Liver (tissue), 9 donors: ENCODE data around the gene SCLY. TPM values are rescaled to one million over a fixed set of nuclear protein-coding genes. Genes with fewer than 3 reads are reported as not detected.

ENCODE experiments used
- DNase-seq: peaks from one replicate; pipeline ENCODE4 v3.0.0-alpha.2; 2017; ENCODE audit warnings: low spot score
- H3K27ac ChIP-seq, 2 donors: one replicate each; pipeline ENCODE4 v1.7.0; 2013; ENCODE audit warnings: inconsistent platforms in 2 of 2, low read length in 2 of 2, control low read depth in 1 of 2, low read depth in 1 of 2, mild to moderate bottlenecking in 1 of 2
- H3K27me3 ChIP-seq, 4 donors: one replicate each; pipeline versions ENCODE4 v1.6.1 to v1.7.0; 2013; ENCODE audit warnings: low read length in 3 of 4, inconsistent platforms in 1 of 4, mild to moderate bottlenecking in 1 of 4, moderate library complexity in 1 of 4; ENCODE audit not compliant: control insufficient read depth in 4 of 4, insufficient read depth in 4 of 4
- H3K36me3 ChIP-seq, 4 donors: one replicate each; pipeline versions ENCODE4 v1.6.1 to v1.7.0; 2013; ENCODE audit warnings: low read length in 3 of 4, mild to moderate bottlenecking in 3 of 4, low read depth in 1 of 4, moderate library complexity in 1 of 4; ENCODE audit not compliant: control insufficient read depth in 4 of 4, insufficient read depth in 3 of 4
- H3K4me1 ChIP-seq, 4 donors: one replicate each; pipeline versions ENCODE4 v1.6.1 to v1.7.0; 2013; ENCODE audit warnings: low read length in 3 of 4, mild to moderate bottlenecking in 3 of 4, moderate library complexity in 1 of 4; ENCODE audit not compliant: control insufficient read depth in 4 of 4, insufficient read depth in 4 of 4
- H3K4me3 ChIP-seq, 3 donors: one replicate each; pipeline versions ENCODE4 v1.6.1 to v1.7.0; 2013; ENCODE audit warnings: low read length in 3 of 3, control low read depth in 1 of 3, low read depth in 1 of 3, mild to moderate bottlenecking in 1 of 3
- H3K9ac ChIP-seq, 2 donors: one replicate each; pipeline ENCODE4 v1.7.0; 2013; ENCODE audit warnings: low read length in 2 of 2, mild to moderate bottlenecking in 2 of 2, moderate library complexity in 2 of 2, control low read depth in 1 of 2, low read depth in 1 of 2
- H3K9me3 ChIP-seq, 4 donors: one replicate each; pipeline versions ENCODE4 v1.6.1 to v1.7.0; 2013; ENCODE audit warnings: low read length in 3 of 4; ENCODE audit not compliant: control insufficient read depth in 4 of 4
- CTCF ChIP-seq: fragments of 150-350 bp; IDR thresholded peaks from 2 replicates; pipeline ENCODE4 v1.5.1; 2017; ENCODE audit warnings: improper control_type of control experiment, low read depth, low read length; ENCODE audit not compliant: missing input control
- EGR1 ChIP-seq, 2 donors: IDR thresholded peaks; 2 replicates each; pipeline ENCODE4 v1.6.1; 2016 to 2018; ENCODE audit warnings: antibody characterized with exemption in 2 of 2, low read depth in 2 of 2
- FOXA1 ChIP-seq: IDR thresholded peaks from 2 replicates; pipeline ENCODE4 v1.6.1; 2016; ENCODE audit warnings: antibody characterized with exemption
- FOXA2 ChIP-seq: IDR thresholded peaks from 2 replicates; pipeline ENCODE4 v1.6.1; 2016; ENCODE audit warnings: antibody characterized with exemption
- HNF4A ChIP-seq, 2 donors: conservative IDR thresholded peaks; 2 replicates each; pipeline ENCODE4 v1.6.1; 2016; ENCODE audit warnings: antibody characterized with exemption in 2 of 2, mild to moderate bottlenecking in 2 of 2
- JUND ChIP-seq, 2 donors: IDR thresholded peaks; 2 replicates each; pipeline ENCODE4 v1.6.1; 2016; ENCODE audit warnings: antibody characterized with exemption in 2 of 2
- MAX ChIP-seq: IDR thresholded peaks from 2 replicates; pipeline ENCODE4 v1.6.1; 2016; ENCODE audit warnings: antibody characterized with exemption
- NR2F2 ChIP-seq: IDR thresholded peaks from 2 replicates; pipeline ENCODE4 v1.6.1; 2016; ENCODE audit warnings: antibody characterized with exemption
- RAD21 ChIP-seq, 2 donors: IDR thresholded peaks; 2 replicates each; pipeline ENCODE4 v1.6.1; 2016; ENCODE audit warnings: antibody characterized with exemption in 2 of 2, mild to moderate bottlenecking in 2 of 2
- REST ChIP-seq: IDR thresholded peaks from 2 replicates; pipeline ENCODE4 v1.6.1; 2016; ENCODE audit warnings: antibody characterized with exemption, mild to moderate bottlenecking
- SP1 ChIP-seq: IDR thresholded peaks from 2 replicates; pipeline ENCODE4 v1.6.1; 2018; ENCODE audit warnings: antibody characterized with exemption, mild to moderate bottlenecking
- YY1 ChIP-seq: IDR thresholded peaks from 2 replicates; pipeline ENCODE4 v1.6.1; 2016; ENCODE audit warnings: antibody characterized with exemption, mild to moderate bottlenecking
- ZBTB33 ChIP-seq: IDR thresholded peaks from 2 replicates; pipeline ENCODE4 v1.6.1; 2016; ENCODE audit warnings: antibody characterized with exemption
- WGBS: extraction: QIAGEN DNeasy Blood & Tissue Kit; methylation state at CpG from one replicate; pipeline ENCODE4 v1.1.7; 2013; 5-methylcytosine and 5-hydroxymethylcytosine counted together
- polyA plus RNA-seq, 2 donors: library from polyadenylated mRNA; stranded (reverse) in 1 of 2; unstranded in 1 of 2; fragments of 200-250 nt in 1 of 2; fragments of >200 nt in 1 of 2; fragmentation: Nextera tagmentation in 1 of 2; extraction: Ambion mirVana in 1 of 2; gene quantifications; one replicate each; pipeline versions ENCODE4 v1.2.1 to v1.2.3, GENCODE V29; 2013 to 2015
- total RNA-seq, 2 donors: library from RNA; depleted of rRNA; stranded (reverse); fragments of >200 nt; gene quantifications; one replicate each; pipeline ENCODE4 v1.2.3, GENCODE V29; 2014
- TF ChIP-seq, protein P1 (sequence below): IDR thresholded peaks from 2 replicates; pipeline ENCODE4 v1.6.1; 2016; ENCODE audit warnings: antibody characterized with exemption
- donor health status: healthy.
- donor health status: healthy.
- donor health status: healthy.
- donor health status: healthy.
- donor health status: healthy.

Gene SCLY
- total and polyA plus RNA-seq, 4 donors: 21.6 to 39.2 (median 25.0) TPM

GRCh38 chr2:238142382-238143205, 81.8 kb downstream of the SCLY start:
- 91% methylated on average over 30 of the region's 30 CpGs for WGBS
- Histone ChIP-seq H3K9ac (no peak overlapping the region), H3K27me3 (no peaks in the 10 kb centered on the region), H3K4me3 (no peak overlapping the region), H3K36me3 (no peaks in the 10 kb centered on the region), H3K27ac (no peak overlapping the region), H3K4me1 (peaks cover 0 to under 1% (median 0%) of the 10 kb centered on the region in 4 donors), H3K9me3 (no peaks in the 10 kb centered on the region)
- DNase-seq: no peak
- TF ChIP-seq JUND (IDR thresholded peaks at IDR 0.05) (no peak), YY1 (no peak), RAD21 (IDR thresholded peaks at IDR 0.05) (no peak), ZBTB33 (no peak), CTCF (no peak), REST (no peak), HNF4A (conservative IDR thresholded peaks at IDR 0.05) (no peak), SP1 (no peak), FOXA2 (no peak)
- TF ChIP-seq, protein P1, sequence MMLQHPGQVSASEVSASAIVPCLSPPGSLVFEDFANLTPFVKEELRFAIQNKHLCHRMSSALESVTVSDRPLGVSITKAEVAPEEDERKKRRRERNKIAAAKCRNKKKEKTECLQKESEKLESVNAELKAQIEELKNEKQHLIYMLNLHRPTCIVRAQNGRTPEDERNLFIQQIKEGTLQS: no peak

DNA sequence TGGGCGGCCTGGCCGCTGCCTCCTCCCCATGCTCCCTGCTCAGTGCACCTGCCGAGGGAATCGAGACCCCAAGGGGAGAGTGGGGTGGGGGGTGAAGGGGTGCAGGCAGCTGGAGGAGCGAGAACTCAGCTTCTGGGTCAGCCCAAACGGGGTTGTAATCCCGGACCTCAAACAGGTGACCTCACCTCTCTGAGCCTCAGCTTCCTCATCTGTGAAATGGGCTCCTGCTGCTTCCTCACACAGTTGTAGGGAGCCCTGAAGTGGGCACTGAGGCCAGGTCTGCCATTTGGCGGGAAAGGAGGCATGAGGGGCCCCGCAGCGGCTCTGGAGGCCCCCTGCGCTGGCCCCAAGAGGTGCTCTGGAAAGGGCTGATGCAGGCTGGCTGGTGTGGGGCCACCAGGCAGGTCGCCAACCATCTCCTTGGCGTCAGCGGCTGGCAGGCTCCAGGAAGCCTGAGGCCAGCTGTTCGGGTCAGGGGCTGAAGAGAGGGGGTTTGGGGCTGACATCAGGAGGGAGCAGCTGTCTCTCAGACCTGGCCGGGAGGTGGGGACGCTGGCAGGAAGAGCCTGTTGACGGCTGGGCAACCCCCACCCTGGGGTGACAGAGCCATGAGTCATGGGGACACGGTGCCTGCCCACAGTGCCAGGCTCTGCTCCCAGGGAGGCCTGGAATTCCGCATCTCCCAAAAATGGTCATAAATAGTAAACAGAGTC, 82.6 kb downstream of the SCLY start:
- H3K4me3 ChIP-seq: no peak overlapping the region
- no peaks in the 10 kb centered on the region for H3K9me3 ChIP-seq
- H3K27me3 ChIP-seq: no peaks in the 10 kb centered on the region
- no peaks in the 10 kb centered on the region for H3K4me1 ChIP-seq
- no peak overlapping the region for H3K9ac ChIP-seq
- H3K27ac ChIP-seq: no peak overlapping the region
- 82% methylated on average over 20 of the region's 20 CpGs for WGBS
- H3K36me3 ChIP-seq: no peaks in the 10 kb centered on the region
- DNase-seq: no peak
- TF ChIP-seq REST: no peak
- TF ChIP-seq, protein P1: no peak
- TF ChIP-seq ZBTB33: no peak
- no peak for TF ChIP-seq NR2F2
- TF ChIP-seq HNF4A (conservative IDR thresholded peaks at IDR 0.05): no peak
- TF ChIP-seq RAD21 (IDR thresholded peaks at IDR 0.05): no peak
- no peak for TF ChIP-seq MAX
- no peak for TF ChIP-seq FOXA1
- TF ChIP-seq EGR1 (IDR thresholded peaks at IDR 0.05; ENCODE audit: low read depth in 2 of 2): no peak
